Breast epithelium (tissue), 4 donors: ENCODE measurements around the gene ATAD1. TPM values are rescaled to one million over a fixed set of nuclear protein-coding genes. Genes with fewer than 3 reads are reported as not detected.

Source experiments
- DNase-seq, 2 donors: peaks; one replicate each; pipeline ENCODE4 v3.0.0-alpha.2; 2019; ENCODE audit warnings: low spot score in 2 of 2
- H3K27ac ChIP-seq, 2 donors: fragments of 200-600 bp; sonication (generic) in 1 of 2; one replicate each; pipeline ENCODE4 v1.5.1; 2016 to 2019; ENCODE audit warnings: mild to moderate bottlenecking in 1 of 2
- H3K27me3 ChIP-seq, 2 donors: fragments of 200-600 bp; sonication (generic) in 1 of 2; one replicate each; pipeline versions ENCODE4 v1.5.1 to v1.6.0; 2017 to 2019; ENCODE audit warnings: control low read depth in 1 of 2, mild to moderate bottlenecking in 1 of 2
- H3K36me3 ChIP-seq: fragments of 200-600 bp; one replicate; pipeline ENCODE4 v1.5.1; 2019
- H3K4me1 ChIP-seq, 2 donors: fragments of 200-600 bp; sonication (generic); one replicate each; pipeline ENCODE4 v1.5.1; 2016 to 2019; ENCODE audit warnings: control low read depth in 1 of 2
- H3K4me3 ChIP-seq, 3 donors: fragments of 200-600 bp; sonication (generic); 1 replicate in 2 of 3; 2 replicates in 1 of 3; pipeline ENCODE4 v1.5.1; 2016 to 2019; ENCODE audit warnings: mild to moderate bottlenecking in 3 of 3, moderate library complexity in 2 of 3
- H3K9me3 ChIP-seq, 2 donors: fragments of 200-600 bp; sonication (generic) in 1 of 2; one replicate each; pipeline ENCODE4 v1.5.1; 2016 to 2019; ENCODE audit warnings: control low read depth in 1 of 2
- CTCF ChIP-seq, 3 donors: fragments of 450-650 bp; IDR thresholded peaks; one replicate each; pipeline ENCODE4 v1.5.1; 2016 to 2017; ENCODE audit warnings: antibody characterized with exemption in 3 of 3, mild to moderate bottlenecking in 3 of 3, moderate library complexity in 3 of 3
- POLR2A ChIP-seq: fragments of 450-650 bp; IDR thresholded peaks from one replicate; pipeline ENCODE4 v1.6.1; 2016; ENCODE audit warnings: antibody characterized with exemption, mild to moderate bottlenecking, moderate library complexity
- POLR2AphosphoS5 ChIP-seq, 3 donors: sonication (generic); formaldehyde crosslinking; IDR thresholded peaks; one replicate each; pipeline ENCODE4 v1.6.1; 2017; ENCODE audit warnings: antibody characterized with exemption in 3 of 3
- intact Hi-C: fragments of 100-400 bp; cut with DNase I; formaldehyde crosslinking; loops from one replicate; pipeline ENCODE4 v1.15.1; 2023; ENCODE audit warnings: low total_unique reads
- total RNA-seq, 3 donors: library from RNA; depleted of rRNA; stranded (reverse); fragments of >200 nt; gene quantifications; one replicate each; pipeline ENCODE4 v1.1.0, GENCODE V29; 2016

Gene ATAD1
- total RNA-seq, 3 donors from 2014 or later, result 40.6 to 49.6 (median 41.0) TPM

DNA sequence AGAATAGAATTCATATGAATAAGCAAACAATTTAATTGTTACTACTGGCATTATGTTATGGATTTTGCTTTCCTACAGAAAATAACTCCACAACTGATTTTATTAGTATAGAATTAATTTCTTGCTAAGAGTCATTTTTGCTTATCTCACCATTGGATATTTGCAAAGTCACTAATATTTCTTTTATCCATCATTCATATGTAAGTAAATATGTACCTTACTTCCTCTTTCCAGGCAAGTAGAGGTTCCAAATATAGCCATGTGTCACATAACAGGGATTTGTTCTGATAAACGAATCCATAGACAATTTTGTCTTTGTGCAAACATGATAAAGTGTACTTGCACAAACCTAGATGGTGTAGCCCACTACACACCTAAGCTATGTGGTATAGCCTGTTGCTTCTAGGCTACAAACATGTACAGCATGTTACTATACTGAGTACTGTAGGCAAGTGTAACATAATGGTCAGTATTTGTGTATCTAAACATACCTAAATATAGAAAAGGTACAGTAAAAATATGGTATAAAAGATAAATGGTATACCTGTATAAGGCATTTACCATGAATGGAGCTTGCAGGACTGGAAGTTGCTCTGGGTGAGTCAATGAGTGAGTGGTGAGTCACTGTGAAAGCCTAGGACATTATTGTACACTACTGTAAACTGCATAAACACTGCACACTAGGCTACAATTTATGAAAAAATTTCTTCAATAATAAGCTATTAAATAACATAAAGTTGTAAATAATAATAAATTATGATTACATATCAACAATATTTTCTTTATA, 27.0 kb upstream of the ATAD1 start:
- DNase-seq, result no peak
- Histone ChIP-seq H3K9me3 (no peaks in the 10 kb centered on the region), H3K4me1 (no peaks in the 10 kb centered on the region), H3K36me3 (no peaks in the 10 kb centered on the region), H3K27me3 (no peaks in the 10 kb centered on the region), H3K4me3 (no peak overlapping the region), H3K27ac (no peak overlapping the region)
- intact Hi-C loops, result no loop called here
- TF ChIP-seq POLR2A (no peak), POLR2AphosphoS5 (IDR thresholded peaks at IDR 0.05) (no peak), CTCF (IDR thresholded peaks at IDR 0.05) (no peak)

DNA sequence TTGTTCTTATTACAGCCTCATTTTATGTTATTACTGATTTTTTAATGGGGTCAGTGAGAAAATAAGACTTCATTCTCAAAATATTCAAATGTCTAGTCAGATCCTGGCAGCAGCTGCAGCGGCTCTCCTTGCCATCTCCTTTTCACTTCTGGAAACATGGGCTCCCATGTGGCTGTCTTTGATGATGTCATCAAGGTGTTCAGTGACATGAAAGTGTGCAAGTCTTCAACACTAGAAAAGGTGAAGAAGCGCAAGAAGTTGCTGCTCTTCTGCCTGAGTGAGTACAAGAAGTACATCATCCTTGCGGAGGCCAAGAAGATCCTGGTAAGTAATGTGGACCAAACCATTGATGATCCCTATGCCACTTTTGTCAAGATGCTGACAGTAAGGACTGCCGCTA, 25.7 kb upstream of the ATAD1 start:
- no peaks in the 10 kb centered on the region for H3K9me3 ChIP-seq
- DNase-seq, result no peak
- TF ChIP-seq POLR2AphosphoS5 (IDR thresholded peaks at IDR 0.05) (no peak), POLR2A (no peak), CTCF (IDR thresholded peaks at IDR 0.05) (no peak)
- intact Hi-C loops, result no loop called here
- H3K36me3 ChIP-seq, result no peaks in the 10 kb centered on the region
- no peaks in the 10 kb centered on the region for H3K4me1 ChIP-seq
- no peak overlapping the region for H3K27ac ChIP-seq
- no peak overlapping the region for H3K4me3 ChIP-seq
- H3K27me3 ChIP-seq, result no peaks in the 10 kb centered on the region

- no peak overlapping the region for H3K27ac ChIP-seq
- TF ChIP-seq POLR2AphosphoS5 (IDR thresholded peaks at IDR 0.05) (no peak), CTCF (IDR thresholded peaks at IDR 0.05) (no peak), POLR2A (no peak)
- no peaks in the 10 kb centered on the region for H3K36me3 ChIP-seq
- no peak overlapping the region for H3K4me3 ChIP-seq
- no peaks in the 10 kb centered on the region for H3K4me1 ChIP-seq
- H3K27me3 ChIP-seq, result no peaks in the 10 kb centered on the region
- DNase-seq, result no peak
- intact Hi-C loops, result no loop called here
- H3K9me3 ChIP-seq, result no peaks in the 10 kb centered on the region
Observed at GRCh38 chr10:87842776-87843497, 24.9 kb upstream of the ATAD1 start.

DNA sequence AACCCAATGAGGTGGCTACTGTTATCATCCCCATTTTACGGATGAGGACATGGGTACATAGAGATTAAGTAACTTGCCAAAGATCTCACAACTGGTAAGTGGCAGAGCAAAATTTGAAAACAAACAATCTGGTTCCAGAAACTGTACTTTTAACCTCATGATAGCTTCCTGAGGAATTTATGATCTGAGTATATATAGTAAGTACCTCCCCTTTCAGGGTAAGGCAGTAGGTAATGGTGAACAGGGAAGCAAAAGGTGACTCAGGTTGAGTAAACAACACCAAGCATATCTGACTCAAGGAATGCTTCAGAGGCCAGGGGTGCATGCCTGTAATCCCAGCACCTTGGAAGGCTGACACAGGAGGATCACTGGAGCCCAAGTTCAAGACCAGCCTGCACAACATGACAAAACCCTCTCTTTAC, 24.2 kb upstream of the ATAD1 start:
- H3K36me3 ChIP-seq, result no peaks in the 10 kb centered on the region
- no peak for DNase-seq
- intact Hi-C loops, result no loop called here

More for the DNA sequence above, 24.2 kb upstream of the ATAD1 start:
- Histone ChIP-seq H3K27me3 (no peaks in the 10 kb centered on the region), H3K27ac (no peak overlapping the region), H3K4me1 (no peaks in the 10 kb centered on the region), H3K4me3 (no peak overlapping the region), H3K9me3 (no peaks in the 10 kb centered on the region)
- TF ChIP-seq CTCF (IDR thresholded peaks at IDR 0.05) (no peak), POLR2A (no peak), POLR2AphosphoS5 (IDR thresholded peaks at IDR 0.05) (no peak)
